ENCODE measurements around the gene ZNF613.
A peak's percentile ranks its signal among the peaks of the same experiment; 100 is the strongest.
"Not testable (repeated sequence)": the region's sequence is repeated elsewhere in the genome, so short reads cannot be mapped to it uniquely, and the experiment has no call there.

ZNF613 gene

GRCh38 chr19:51926784-51927741 is at the start of gene ZNF613:
ZNF613 (plus strand) TSS chr19:51927472; CDS start chr19:51936221, 8,749 bp downstream.
- DNase-seq (ENCODE audit: low read depth), result peak; percentile 48

GRCh38 chr19:51882518-51882917 is 44.8 kb upstream of the ZNF613 start:
- no peak for DNase-seq (ENCODE audit: low read depth)

- no peak for DNase-seq (ENCODE audit: low read depth)
Measured at GRCh38 chr19:51884713-51885112, 42.6 kb upstream of the ZNF613 start.

GRCh38 chr19:51887522-51888498 is 39.5 kb upstream of the ZNF613 start, which contains the start of gene ZNF577:
ZNF577 (minus strand) TSS chr19:51887951; CDS start chr19:51880382, 7,569 bp downstream.
- peak; percentile 22 for DNase-seq (ENCODE audit: low read depth)

GRCh38 chr19:51889934-51890333 is 37.3 kb upstream of the ZNF613 start:
- no peak for DNase-seq (ENCODE audit: low read depth)

GRCh38 chr19:51891193-51891747 is 36.0 kb upstream of the ZNF613 start:
- DNase-seq (ENCODE audit: low read depth), result no peak

- DNase-seq (ENCODE audit: low read depth), result no peak
Measured at GRCh38 chr19:51901860-51902259, 25.4 kb upstream of the ZNF613 start.

- no peak for DNase-seq (ENCODE audit: low read depth)
Measured at GRCh38 chr19:51903192-51903591, 24.1 kb upstream of the ZNF613 start.

GRCh38 chr19:51904331-51905165 is 22.7 kb upstream of the ZNF613 start, which contains the start of gene ZNF649:
ZNF649 (minus strand) TSS chr19:51905017; CDS start chr19:51900107, 4,910 bp downstream.
- peak; percentile 62 for DNase-seq (ENCODE audit: low read depth)

- no peak for DNase-seq (ENCODE audit: low read depth)
Measured at GRCh38 chr19:51905206-51905605, 22.1 kb upstream of the ZNF613 start.

GRCh38 chr19:51905639-51906038 is 21.6 kb upstream of the ZNF613 start:
- DNase-seq (ENCODE audit: low read depth), result not testable (repeated sequence)

GRCh38 chr19:51906108-51906507 is 21.2 kb upstream of the ZNF613 start:
- not testable (repeated sequence) for DNase-seq (ENCODE audit: low read depth)

- DNase-seq (ENCODE audit: low read depth), result not testable (repeated sequence)
Measured at GRCh38 chr19:51907981-51908380, 19.3 kb upstream of the ZNF613 start.

- DNase-seq (ENCODE audit: low read depth), result no peak
Measured at GRCh38 chr19:51915324-51915867, 11.9 kb upstream of the ZNF613 start.

- DNase-seq (ENCODE audit: low read depth), result no peak
Measured at GRCh38 chr19:51916167-51916566, 11.1 kb upstream of the ZNF613 start.

- no peak for DNase-seq (ENCODE audit: low read depth)
Measured at GRCh38 chr19:51919606-51920005, 7.7 kb upstream of the ZNF613 start.

GRCh38 chr19:51921949-51922348 is 5.3 kb upstream of the ZNF613 start:
- DNase-seq (ENCODE audit: low read depth), result no peak

GRCh38 chr19:51926426-51926783 is 867 bp upstream of the ZNF613 start:
- DNase-seq (ENCODE audit: low read depth), result no peak

GRCh38 chr19:51927859-51928258 is 587 bp downstream of the ZNF613 start:
- no peak for DNase-seq (ENCODE audit: low read depth)

- no peak for DNase-seq (ENCODE audit: low read depth)
Measured at GRCh38 chr19:51931921-51932320, 4.6 kb downstream of the ZNF613 start.

- DNase-seq (ENCODE audit: low read depth), result no peak
Measured at GRCh38 chr19:51938936-51939335, 11.7 kb downstream of the ZNF613 start.
